ENCODE measurements around the gene SPIN3. TPM values are rescaled to one million over a fixed set of nuclear protein-coding genes. Genes with fewer than 3 reads are reported as not detected.

SPIN3 gene
- total RNA-seq, 2 experiments from 2014 or later = 4.6 to 4.7 TPM

- DNase-seq = peak; percentile 2
- H3K27me3 Mint-ChIP-seq = no peaks in the 10 kb centered on the region
These were observed 9.2 kb downstream of the SPIN3 start for GRCh38 chrX:56986138-56986537.

GRCh38 chrX:56978172-56978571, 17.2 kb downstream of the SPIN3 start:
- intact Hi-C loops (cut with micrococcal nuclease) = loop anchor here (10.0 kb wide), 1 partner anchor 173 kb away; no protein-coding TSS in a partner anchor
- POLR2A ChIA-PET = interaction anchor here (0.8 kb wide), 1 partner anchor 216 kb away, joined by 3 read pairs; no protein-coding TSS in a partner anchor
- CTCF ChIA-PET = interaction anchor here (0.8 to 2.1 kb wide), 11 partner anchors 8 to 697 kb away, joined by 3 to 8 read pairs (median 4); no protein-coding TSS in a partner anchor
- Mint-ChIP-seq H3K36me3 (ENCODE audit: low read depth) (peaks cover 1% of the 10 kb centered on the region), H3K9me3 (no peaks in the 10 kb centered on the region), H3K27ac (no peak overlapping the region), H3K4me1 (ENCODE audit: low read depth) (no peaks in the 10 kb centered on the region), H3K27me3 (no peaks in the 10 kb centered on the region), H3K4me3 (no peak overlapping the region)
- TF ChIP-seq CTCF (IDR thresholded peaks at IDR 0.05) = peak; percentile 48
- ATAC-seq (peak; percentile 76), DNase-seq (peak; percentile 44)

More at GRCh38 chrX:56986138-56986537, 9.2 kb downstream of the SPIN3 start:
- ChIA-PET CTCF (interaction anchor here (0.9 to 1.4 kb wide), 2 partner anchors 8 to 9 kb away, joined by 3 to 4 read pairs; partner anchors contain the start of gene SPIN3), POLR2A (no interaction called here)
- Mint-ChIP-seq H3K4me3 (no peak overlapping the region), H3K27ac (no peak overlapping the region), H3K9me3 (no peaks in the 10 kb centered on the region), H3K4me1 (ENCODE audit: low read depth) (peaks cover 9% of the 10 kb centered on the region), H3K36me3 (ENCODE audit: low read depth) (peaks cover 10% of the 10 kb centered on the region)
- ATAC-seq = no peak
- TF ChIP-seq CTCF (IDR thresholded peaks at IDR 0.05) = no peak
- intact Hi-C loops (cut with micrococcal nuclease) = no loop called here

- ChIA-PET POLR2A (no interaction called here), CTCF (no interaction called here)
- no peaks in the 10 kb centered on the region for H3K9me3 Mint-ChIP-seq
- ATAC-seq = no peak
- H3K27ac Mint-ChIP-seq = no peak overlapping the region
- H3K27me3 Mint-ChIP-seq = no peaks in the 10 kb centered on the region
- no peaks in the 10 kb centered on the region for H3K4me1 Mint-ChIP-seq (ENCODE audit: low read depth)
- TF ChIP-seq CTCF (IDR thresholded peaks at IDR 0.05) = no peak
- peaks cover 1% of the 10 kb centered on the region for H3K36me3 Mint-ChIP-seq (ENCODE audit: low read depth)
- intact Hi-C loops (cut with micrococcal nuclease) = loop anchor here (10.0 kb wide), 1 partner anchor 171 kb away; no protein-coding TSS in a partner anchor
- no peak for DNase-seq
- no peak overlapping the region for H3K4me3 Mint-ChIP-seq
These were observed 19.7 kb downstream of the SPIN3 start for GRCh38 chrX:56975611-56976010.

GRCh38 chrX:56974408-56974807, 20.9 kb downstream of the SPIN3 start:
- Mint-ChIP-seq H3K27me3 (no peaks in the 10 kb centered on the region), H3K4me1 (ENCODE audit: low read depth) (no peaks in the 10 kb centered on the region), H3K9me3 (no peaks in the 10 kb centered on the region), H3K4me3 (no peak overlapping the region), H3K27ac (no peak overlapping the region), H3K36me3 (ENCODE audit: low read depth) (peaks cover 1% of the 10 kb centered on the region)
- CTCF ChIA-PET = no interaction called here
- intact Hi-C loops (cut with micrococcal nuclease) = loop anchor here (10.0 kb wide), 1 partner anchor 170 kb away; no protein-coding TSS in a partner anchor
- ATAC-seq = no peak
- TF ChIP-seq CTCF (IDR thresholded peaks at IDR 0.05) = no peak
- no peak for DNase-seq
- POLR2A ChIA-PET = no interaction called here

- ChIA-PET CTCF (interaction anchor here (2.0 kb wide), 1 partner anchor 9 kb away, joined by 4 read pairs; no protein-coding TSS in a partner anchor), POLR2A (no interaction called here)
- DNase-seq (no peak), ATAC-seq (no peak)
- H3K27me3 Mint-ChIP-seq = no peaks in the 10 kb centered on the region
- intact Hi-C loops (cut with micrococcal nuclease) = no loop called here
- H3K27ac Mint-ChIP-seq = no peak overlapping the region
- peaks cover 4% of the 10 kb centered on the region for H3K36me3 Mint-ChIP-seq (ENCODE audit: low read depth)
- no peak for TF ChIP-seq CTCF (IDR thresholded peaks at IDR 0.05)
- no peaks in the 10 kb centered on the region for H3K9me3 Mint-ChIP-seq
- H3K4me1 Mint-ChIP-seq (ENCODE audit: low read depth) = no peaks in the 10 kb centered on the region
- no peak overlapping the region for H3K4me3 Mint-ChIP-seq
These were observed 25.8 kb downstream of the SPIN3 start for GRCh38 chrX:56969559-56969958.

All from activated CD8-positive, alpha-beta T cell treated with anti-CD3 and anti-CD28 coated beads for 36 hours (primary cell).